ENCODE measurements around the gene SLC9A9. TPM values are rescaled to one million over a fixed set of nuclear protein-coding genes. Genes with fewer than 3 reads are reported as not detected.
"Not testable (repeated sequence)": the region's sequence is repeated elsewhere in the genome, so short reads cannot be mapped to it uniquely, and the experiment has no call there.

The SLC9A9 gene
- total and polyA plus RNA-seq, 7 donors: 1.3 to 5.4 (median 2.9) TPM

GRCh38 chr3:143697975-143698374 lies 150.3 kb downstream of the SLC9A9 start:
- H3K36me3 ChIP-seq (ENCODE audit: insufficient read depth in 1 of 2, low read depth in 1 of 2): no peaks in the 10 kb centered on the region
- intact Hi-C loops (cut with DNase I): no loop called here
- no peak overlapping the region for H3K4me3 ChIP-seq
- DNase-seq (no peak), ATAC-seq (peak in 1 of 4 donors; percentile 30)
- no peaks in the 10 kb centered on the region for H3K9me3 ChIP-seq
- H3K27me3 ChIP-seq (ENCODE audit: insufficient read depth in 3 of 3, low read length in 2 of 3): no peaks in the 10 kb centered on the region
- WGBS, 3 donors: 64 to 90% (median 80%) methylated on average over 4 of the region's 4 CpGs
- H3K4me1 ChIP-seq: no peaks in the 10 kb centered on the region
- no peak for TF ChIP-seq CTCF (IDR thresholded peaks at IDR 0.05)
- no peak overlapping the region for H3K27ac ChIP-seq

- H3K27me3 ChIP-seq (ENCODE audit: insufficient read depth in 3 of 3, low read length in 2 of 3); H3K9me3 ChIP-seq; H3K4me3 ChIP-seq; ATAC-seq; H3K4me1 ChIP-seq; intact Hi-C loops (cut with DNase I); H3K36me3 ChIP-seq (ENCODE audit: insufficient read depth in 1 of 2, low read depth in 1 of 2); H3K27ac ChIP-seq; DNase-seq: not testable (repeated sequence)
- WGBS, 3 donors: 65 to 78% (median 74%) methylated on average over 2 of the region's 2 CpGs
Measured at GRCh38 chr3:143695333-143695732, 152.9 kb downstream of the SLC9A9 start.

- intact Hi-C loops (cut with DNase I): no loop called here
- DNase-seq (no peak), ATAC-seq (no peak)
- H3K36me3 ChIP-seq (ENCODE audit: insufficient read depth in 1 of 2, low read depth in 1 of 2): no peaks in the 10 kb centered on the region
- H3K9me3 ChIP-seq: no peaks in the 10 kb centered on the region
- no peaks in the 10 kb centered on the region for H3K4me1 ChIP-seq
- no peak overlapping the region for H3K4me3 ChIP-seq
- H3K27ac ChIP-seq: no peak overlapping the region
- H3K27me3 ChIP-seq (ENCODE audit: insufficient read depth in 3 of 3, low read length in 2 of 3): no peaks in the 10 kb centered on the region
- no peak for TF ChIP-seq CTCF (IDR thresholded peaks at IDR 0.05)
- WGBS, 3 donors: 80 to 86% (median 81%) methylated on average over 1 of the region's 1 CpG
Measured at GRCh38 chr3:143693506-143693905, 154.8 kb downstream of the SLC9A9 start.

GRCh38 chr3:143686638-143687197 lies 161.6 kb downstream of the SLC9A9 start:
- H3K36me3 ChIP-seq (ENCODE audit: insufficient read depth in 1 of 2, low read depth in 1 of 2): no peaks in the 10 kb centered on the region
- 68 to 74% (median 69%) methylated on average over 5 of the region's 5 CpGs for WGBS, 3 donors
- no peak for TF ChIP-seq CTCF (IDR thresholded peaks at IDR 0.05)
- no peak overlapping the region for H3K4me3 ChIP-seq
- no peak for ATAC-seq
- H3K27me3 ChIP-seq (ENCODE audit: insufficient read depth in 3 of 3, low read length in 2 of 3): no peaks in the 10 kb centered on the region
- H3K27ac ChIP-seq: no peak overlapping the region
- H3K4me1 ChIP-seq: no peaks in the 10 kb centered on the region
- intact Hi-C loops (cut with DNase I): no loop called here
- DNase-seq: no peak
- no peaks in the 10 kb centered on the region for H3K9me3 ChIP-seq

- Histone ChIP-seq H3K4me3 (no peak overlapping the region), H3K4me1 (no peaks in the 10 kb centered on the region), H3K9me3 (no peaks in the 10 kb centered on the region), H3K27me3 (ENCODE audit: insufficient read depth in 3 of 3, low read length in 2 of 3) (no peaks in the 10 kb centered on the region), H3K36me3 (ENCODE audit: insufficient read depth in 1 of 2, low read depth in 1 of 2) (no peaks in the 10 kb centered on the region), H3K27ac (no peak overlapping the region)
- no peak for ATAC-seq
- intact Hi-C loops (cut with DNase I): no loop called here
- WGBS, 3 donors: 14 to 16% (median 16%) methylated on average over 1 of the region's 1 CpG
- no peak for TF ChIP-seq CTCF (IDR thresholded peaks at IDR 0.05)
- no peak for DNase-seq
Measured at GRCh38 chr3:143685491-143685890, 162.8 kb downstream of the SLC9A9 start.

Measured in psoas muscle (tissue), 8 donors.